Neural cell (in vitro differentiated cells): ENCODE measurements around the gene NDUFA8. TPM values are rescaled to one million over a fixed set of nuclear protein-coding genes. Genes with fewer than 3 reads are reported as not detected.

Experiments used
- H2AFZ ChIP-seq: fragments of 200-600, 300-800 bp; sonication (generic), shearing (Covaris generic); 2 replicates; pipeline ENCODE4 v1.6.0; 2014; ENCODE audit warnings: low read depth, mild to moderate bottlenecking, antibody characterized with exemption, low read length, moderate library complexity
- H3F3A ChIP-seq: fragments of 200-600 bp; shearing (Covaris generic); 2 replicates; pipeline ENCODE4 v1.6.1; 2016; ENCODE audit warnings: mild to moderate bottlenecking, moderate library complexity, mixed read lengths, antibody characterized with exemption, low read length; ENCODE audit not compliant: insufficient read depth, poor library complexity, severe bottlenecking
- H3K27ac ChIP-seq: fragments of 200-600, 300-800 bp; sonication (generic), shearing (Covaris generic); 2 replicates; pipeline ENCODE4 v1.5.1; 2014; ENCODE audit warnings: mild to moderate bottlenecking, low read length, moderate library complexity
- H3K27me3 ChIP-seq: fragments of 300-800, 200-600 bp; sonication (generic), shearing (Covaris generic); 2 replicates; pipeline ENCODE4 v1.6.0; 2014; ENCODE audit warnings: mild to moderate bottlenecking, low read depth, low read length, moderate library complexity; ENCODE audit not compliant: insufficient read depth
- H3K36me3 ChIP-seq: fragments of 300-800, 200-600 bp; sonication (generic), shearing (Covaris generic); 2 replicates; pipeline ENCODE4 v1.5.1; 2014; ENCODE audit warnings: mild to moderate bottlenecking, antibody characterized with exemption, low read length, moderate library complexity; ENCODE audit not compliant: insufficient read depth
- H3K4me2 ChIP-seq: fragments of 300-800, 200-600 bp; sonication (generic), shearing (Covaris generic); 2 replicates; pipeline ENCODE4 v1.6.0; 2014; ENCODE audit warnings: mild to moderate bottlenecking, low read length
- H3K4me3 ChIP-seq: fragments of 300-800, 200-600 bp; sonication (generic), shearing (Covaris generic); 2 replicates; pipeline ENCODE4 v1.5.1; 2014; ENCODE audit warnings: mild to moderate bottlenecking, low read length, moderate library complexity
- H3K79me2 ChIP-seq: fragments of 200-600 bp; shearing (Covaris generic); replicated peaks from 2 replicates; pipeline ENCODE4 v1.6.0; 2014; ENCODE audit warnings: mild to moderate bottlenecking, low read length, moderate library complexity; ENCODE audit not compliant: insufficient read depth
- H3K9ac ChIP-seq: fragments of 300-800, 200-600 bp; sonication (generic), shearing (Covaris generic); 2 replicates; pipeline ENCODE4 v1.6.1; 2016; ENCODE audit warnings: mild to moderate bottlenecking, low read length, mixed read lengths
- H3K9me2 ChIP-seq: fragments of 200-600 bp; shearing (Covaris generic); 2 replicates; pipeline ENCODE4 v1.6.1; 2016; ENCODE audit warnings: mild to moderate bottlenecking, low read length, mixed read lengths; ENCODE audit not compliant: insufficient read depth
- H3K9me3 ChIP-seq: fragments of 200-600, 300-800 bp; sonication (generic), shearing (Covaris generic); 2 replicates; pipeline ENCODE4 v1.6.1; 2016; ENCODE audit warnings: mild to moderate bottlenecking, mixed run types, low read length, moderate library complexity, mixed read lengths
- H4K20me1 ChIP-seq: fragments of 200-600 bp; shearing (Covaris generic); 2 replicates; pipeline ENCODE4 v1.6.1; 2016; ENCODE audit warnings: mild to moderate bottlenecking, mixed run types; ENCODE audit not compliant: insufficient read depth
- EZH2 ChIP-seq: fragments of 200-600, 300-800 bp; shearing (Covaris generic), sonication (generic); IDR thresholded peaks from 2 replicates; pipeline ENCODE4 v1.6.1; 2014; ENCODE audit warnings: antibody characterized with exemption, low read length, borderline replicate concordance, mild to moderate bottlenecking; ENCODE audit not compliant: insufficient read depth, poor library complexity, severe bottlenecking
- MXI1 ChIP-seq: fragments of 450-650 bp; conservative IDR thresholded peaks from 2 replicates; pipeline ENCODE4 v1.6.1; 2014; ENCODE audit warnings: antibody characterized with exemption, mild to moderate bottlenecking; ENCODE audit not compliant: poor library complexity, severe bottlenecking
- POLR2AphosphoS5 ChIP-seq: IDR thresholded peaks from 2 replicates; pipeline ENCODE4 v1.6.1; 2012
- RAD21 ChIP-seq: fragments of 450-650 bp; conservative IDR thresholded peaks from 2 replicates; pipeline ENCODE4 v1.6.1; 2014; ENCODE audit warnings: antibody characterized with exemption, mild to moderate bottlenecking, moderate library complexity
- SMC3 ChIP-seq: fragments of 450-650 bp; conservative IDR thresholded peaks from 2 replicates; pipeline ENCODE4 v1.6.1; 2014; ENCODE audit warnings: antibody characterized with exemption, mild to moderate bottlenecking, moderate library complexity; ENCODE audit not compliant: poor library complexity
- TAF1 ChIP-seq: IDR thresholded peaks from 2 replicates; pipeline ENCODE4 v1.6.1; 2012; ENCODE audit warnings: low read depth
- polyA plus RNA-seq: library from polyadenylated mRNA; depleted of rRNA; stranded (reverse); fragments of >200 nt; gene quantifications from 2 replicates; pipeline ENCODE4 v1.2.3, GENCODE V29; 2014
- TF ChIP-seq, protein P1 (sequence below): IDR thresholded peaks from 2 replicates; pipeline ENCODE4 v1.6.1; 2012; ENCODE audit warnings: borderline replicate concordance
- TF ChIP-seq, protein P2 (sequence below): fragments of 450-650 bp; IDR thresholded peaks from 2 replicates; pipeline ENCODE4 v1.5.1; 2014; ENCODE audit warnings: antibody characterized with exemption, mild to moderate bottlenecking, moderate library complexity; ENCODE audit not compliant: poor library complexity, severe bottlenecking

Gene NDUFA8
- polyA plus RNA-seq, 1 donor from 2014 or later, result 65.0 TPM

DNA sequence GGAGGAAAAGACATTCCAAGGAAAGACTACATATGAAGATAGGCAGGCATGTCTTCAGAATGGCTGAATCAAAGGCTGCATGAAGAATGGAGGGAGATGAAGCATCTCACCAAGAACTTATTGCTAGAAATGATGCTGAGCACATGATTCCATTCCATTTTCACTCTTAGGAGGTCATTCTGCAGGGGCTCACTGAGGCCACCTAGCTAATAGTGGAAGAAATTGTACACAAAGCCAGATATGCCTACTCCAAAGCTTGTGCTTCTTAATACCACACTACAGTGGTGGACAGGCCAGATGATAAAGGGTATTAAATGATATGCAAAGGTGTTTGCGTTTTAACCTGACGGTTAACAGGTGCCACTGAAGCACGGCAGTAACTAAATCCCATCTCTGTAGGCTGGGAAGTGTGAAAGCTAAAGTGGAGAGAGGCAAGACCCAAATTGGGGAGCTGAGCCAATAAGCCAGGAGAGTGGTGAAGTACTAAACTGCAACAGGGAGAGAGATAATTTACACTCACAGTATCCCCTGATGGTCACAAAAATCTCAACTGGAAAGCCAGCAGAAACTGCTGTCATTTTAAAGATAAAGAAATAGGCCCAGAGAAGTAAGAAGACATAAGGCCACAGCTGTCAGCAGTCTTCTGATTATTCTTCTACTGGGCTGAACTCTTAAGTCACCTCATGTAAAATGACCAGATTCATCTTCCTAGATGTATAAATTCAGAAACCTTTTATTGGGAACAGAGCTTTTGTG lies 14.6 kb downstream of the NDUFA8 start:
- Histone ChIP-seq H3K4me3 (no peak overlapping the region), H3K9me3 (no peaks in the 10 kb centered on the region), H4K20me1 (no peaks in the 10 kb centered on the region), H3K9ac (no peak overlapping the region), H3K27me3 (no peaks in the 10 kb centered on the region), H3F3A (no peaks in the 10 kb centered on the region), H3K4me2 (no peak overlapping the region), H3K79me2 (no peaks in the 10 kb centered on the region), H3K36me3 (peaks cover 10% of the 10 kb centered on the region), H3K9me2 (no peaks in the 10 kb centered on the region), H2AFZ (no peak overlapping the region), H3K27ac (no peak overlapping the region)
- TF ChIP-seq EZH2, result no peak
- peak; percentile 22 for TF ChIP-seq SMC3
- TF ChIP-seq, protein P1, sequence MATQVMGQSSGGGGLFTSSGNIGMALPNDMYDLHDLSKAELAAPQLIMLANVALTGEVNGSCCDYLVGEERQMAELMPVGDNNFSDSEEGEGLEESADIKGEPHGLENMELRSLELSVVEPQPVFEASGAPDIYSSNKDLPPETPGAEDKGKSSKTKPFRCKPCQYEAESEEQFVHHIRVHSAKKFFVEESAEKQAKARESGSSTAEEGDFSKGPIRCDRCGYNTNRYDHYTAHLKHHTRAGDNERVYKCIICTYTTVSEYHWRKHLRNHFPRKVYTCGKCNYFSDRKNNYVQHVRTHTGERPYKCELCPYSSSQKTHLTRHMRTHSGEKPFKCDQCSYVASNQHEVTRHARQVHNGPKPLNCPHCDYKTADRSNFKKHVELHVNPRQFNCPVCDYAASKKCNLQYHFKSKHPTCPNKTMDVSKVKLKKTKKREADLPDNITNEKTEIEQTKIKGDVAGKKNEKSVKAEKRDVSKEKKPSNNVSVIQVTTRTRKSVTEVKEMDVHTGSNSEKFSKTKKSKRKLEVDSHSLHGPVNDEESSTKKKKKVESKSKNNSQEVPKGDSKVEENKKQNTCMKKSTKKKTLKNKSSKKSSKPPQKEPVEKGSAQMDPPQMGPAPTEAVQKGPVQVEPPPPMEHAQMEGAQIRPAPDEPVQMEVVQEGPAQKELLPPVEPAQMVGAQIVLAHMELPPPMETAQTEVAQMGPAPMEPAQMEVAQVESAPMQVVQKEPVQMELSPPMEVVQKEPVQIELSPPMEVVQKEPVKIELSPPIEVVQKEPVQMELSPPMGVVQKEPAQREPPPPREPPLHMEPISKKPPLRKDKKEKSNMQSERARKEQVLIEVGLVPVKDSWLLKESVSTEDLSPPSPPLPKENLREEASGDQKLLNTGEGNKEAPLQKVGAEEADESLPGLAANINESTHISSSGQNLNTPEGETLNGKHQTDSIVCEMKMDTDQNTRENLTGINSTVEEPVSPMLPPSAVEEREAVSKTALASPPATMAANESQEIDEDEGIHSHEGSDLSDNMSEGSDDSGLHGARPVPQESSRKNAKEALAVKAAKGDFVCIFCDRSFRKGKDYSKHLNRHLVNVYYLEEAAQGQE, result no peak
- TF ChIP-seq, protein P2, sequence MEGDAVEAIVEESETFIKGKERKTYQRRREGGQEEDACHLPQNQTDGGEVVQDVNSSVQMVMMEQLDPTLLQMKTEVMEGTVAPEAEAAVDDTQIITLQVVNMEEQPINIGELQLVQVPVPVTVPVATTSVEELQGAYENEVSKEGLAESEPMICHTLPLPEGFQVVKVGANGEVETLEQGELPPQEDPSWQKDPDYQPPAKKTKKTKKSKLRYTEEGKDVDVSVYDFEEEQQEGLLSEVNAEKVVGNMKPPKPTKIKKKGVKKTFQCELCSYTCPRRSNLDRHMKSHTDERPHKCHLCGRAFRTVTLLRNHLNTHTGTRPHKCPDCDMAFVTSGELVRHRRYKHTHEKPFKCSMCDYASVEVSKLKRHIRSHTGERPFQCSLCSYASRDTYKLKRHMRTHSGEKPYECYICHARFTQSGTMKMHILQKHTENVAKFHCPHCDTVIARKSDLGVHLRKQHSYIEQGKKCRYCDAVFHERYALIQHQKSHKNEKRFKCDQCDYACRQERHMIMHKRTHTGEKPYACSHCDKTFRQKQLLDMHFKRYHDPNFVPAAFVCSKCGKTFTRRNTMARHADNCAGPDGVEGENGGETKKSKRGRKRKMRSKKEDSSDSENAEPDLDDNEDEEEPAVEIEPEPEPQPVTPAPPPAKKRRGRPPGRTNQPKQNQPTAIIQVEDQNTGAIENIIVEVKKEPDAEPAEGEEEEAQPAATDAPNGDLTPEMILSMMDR, result peak; percentile 46

DNA sequence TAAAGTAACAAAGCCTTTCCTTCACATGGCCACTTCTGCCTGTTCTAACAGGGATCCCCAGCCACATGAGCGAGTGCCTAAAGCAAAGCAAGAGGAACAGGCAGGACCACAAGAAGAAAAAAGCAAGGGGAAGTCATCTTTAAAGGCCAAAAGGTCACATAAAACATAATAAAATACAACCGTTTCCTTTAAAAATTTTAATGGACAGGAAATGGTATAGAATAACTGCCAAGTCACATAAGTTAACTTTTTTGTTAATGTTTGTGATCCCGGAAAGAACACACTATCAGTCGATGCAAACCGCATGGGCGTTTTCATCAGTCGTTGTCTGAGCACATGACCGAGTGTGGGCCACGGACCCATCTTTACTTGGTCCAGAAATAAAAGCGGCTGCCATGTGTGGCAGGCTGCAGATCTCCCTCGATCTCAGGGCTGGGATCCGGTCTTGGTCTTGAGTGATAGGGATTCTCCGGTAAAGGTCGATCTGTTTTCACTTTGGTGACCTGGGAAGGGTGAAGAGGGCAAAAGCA lies 15.6 kb downstream of the NDUFA8 start:
- Histone ChIP-seq H3K79me2 (no peaks in the 10 kb centered on the region), H3K4me2 (no peak overlapping the region), H2AFZ (no peak overlapping the region), H4K20me1 (no peaks in the 10 kb centered on the region), H3K36me3 (peaks cover 10% of the 10 kb centered on the region), H3K4me3 (no peak overlapping the region), H3K9ac (no peak overlapping the region), H3K9me3 (no peaks in the 10 kb centered on the region), H3K27me3 (no peaks in the 10 kb centered on the region), H3F3A (no peaks in the 10 kb centered on the region), H3K27ac (no peak overlapping the region), H3K9me2 (no peaks in the 10 kb centered on the region)
- TF ChIP-seq, protein P2, result no peak
- TF ChIP-seq RAD21 (no peak), TAF1 (no peak), POLR2AphosphoS5 (no peak), MXI1 (no peak), EZH2 (no peak), SMC3 (no peak)
- TF ChIP-seq, protein P1, result no peak
